ENCODE results near the gene GRIA3.

Gene GRIA3

DNA sequence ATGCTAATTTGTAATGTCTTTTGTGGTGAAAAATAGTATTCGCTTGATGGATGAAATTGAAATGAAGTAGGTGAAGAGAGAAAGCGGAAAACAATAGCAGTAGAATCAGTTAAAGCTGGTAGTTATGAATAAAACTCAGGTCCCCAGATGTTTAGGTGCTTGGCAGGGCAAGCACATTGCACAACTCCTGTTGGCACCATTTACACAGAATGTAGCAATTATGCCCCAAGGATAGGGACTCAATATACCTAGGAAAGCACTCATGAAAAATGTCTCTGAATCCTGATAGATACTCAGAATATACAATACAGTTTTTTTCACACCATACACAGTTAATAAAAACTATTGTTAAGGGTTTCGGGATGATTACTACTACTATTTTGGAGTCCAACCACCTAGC is 26.5 kb upstream of the GRIA3 start:
- no peak overlapping the region for H3K56ac ChIP-seq (ENCODE audit: low read length)
- H2BK120ac ChIP-seq (ENCODE audit: low read depth, low read length) = no peak overlapping the region
- 100% methylated on average over 1 of the region's 3 CpGs for WGBS (ENCODE audit: extremely low coverage, insufficient coverage, low lambda C conversion rate)
- H4K5ac ChIP-seq (ENCODE audit: low read length) = no peak overlapping the region
- no peak overlapping the region for H3K9ac ChIP-seq (ENCODE audit: low read length)
- H2BK15ac ChIP-seq (replicated peaks; ENCODE audit: low read depth) = no peak overlapping the region
- H4K8ac ChIP-seq (ENCODE audit: low read depth, low read length) = no peak overlapping the region
- H3K27me3 ChIP-seq (ENCODE audit: insufficient read depth, low read length, poor library complexity) = no peaks in the 10 kb centered on the region
- H3K36me3 ChIP-seq (ENCODE audit: control insufficient read depth, insufficient read depth, low read length) = no peaks in the 10 kb centered on the region
- no peak overlapping the region for H2BK5ac ChIP-seq (ENCODE audit: low read length)
- no peaks in the 10 kb centered on the region for H3K79me1 ChIP-seq (ENCODE audit: low read length)
- H3K4me1 ChIP-seq (ENCODE audit: control insufficient read depth, low read depth, low read length) = no peaks in the 10 kb centered on the region
- DNase-seq = no peak
- H3K4me2 ChIP-seq (ENCODE audit: low read length) = no peak overlapping the region
- no peaks in the 10 kb centered on the region for H3K79me2 ChIP-seq (ENCODE audit: control insufficient read depth, insufficient read depth, low read length)
- no peak overlapping the region for H3K4ac ChIP-seq (ENCODE audit: low read depth, low read length)
- no peak overlapping the region for H3K27ac ChIP-seq (ENCODE audit: low read depth, low read length)
- H3K23ac ChIP-seq (ENCODE audit: low read length) = no peak overlapping the region
- H3K4me3 ChIP-seq (ENCODE audit: low read length) = no peak overlapping the region
- no peak overlapping the region for H2AK5ac ChIP-seq (ENCODE audit: low read length)
- no peak overlapping the region for H3K18ac ChIP-seq (ENCODE audit: low read length)

DNA sequence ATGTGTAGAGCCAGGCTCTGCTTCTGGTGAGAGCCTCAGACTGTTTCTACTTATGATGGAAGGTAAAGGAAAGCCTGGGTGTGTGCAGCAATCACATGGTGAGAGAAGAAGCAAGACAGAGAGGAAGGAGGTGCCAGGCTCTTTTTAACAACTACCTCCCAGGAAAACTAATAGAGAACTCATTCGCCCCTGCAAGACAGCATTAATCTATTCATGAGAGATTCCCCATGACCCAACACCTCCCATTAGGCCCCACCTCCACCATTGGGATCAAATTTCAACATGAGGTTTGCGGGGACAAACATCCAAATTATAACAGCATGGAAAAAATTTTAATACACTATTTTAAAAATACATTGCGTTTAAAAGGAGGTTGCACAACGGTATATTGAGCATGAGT is 24.7 kb upstream of the GRIA3 start:
- no peak overlapping the region for H2BK120ac ChIP-seq (ENCODE audit: low read depth, low read length)
- no peak for DNase-seq
- no peak overlapping the region for H2BK15ac ChIP-seq (replicated peaks; ENCODE audit: low read depth)
- no peaks in the 10 kb centered on the region for H3K27me3 ChIP-seq (ENCODE audit: insufficient read depth, low read length, poor library complexity)
- no peak overlapping the region for H3K23ac ChIP-seq (ENCODE audit: low read length)
- H3K4me1 ChIP-seq (ENCODE audit: control insufficient read depth, low read depth, low read length) = no peaks in the 10 kb centered on the region
- H3K18ac ChIP-seq (ENCODE audit: low read length) = no peak overlapping the region
- no peaks in the 10 kb centered on the region for H3K79me1 ChIP-seq (ENCODE audit: low read length)
- H2BK5ac ChIP-seq (ENCODE audit: low read length) = no peak overlapping the region
- no peak overlapping the region for H2AK5ac ChIP-seq (ENCODE audit: low read length)
- no peak overlapping the region for H4K8ac ChIP-seq (ENCODE audit: low read depth, low read length)
- H3K9ac ChIP-seq (ENCODE audit: low read length) = no peak overlapping the region
- no peaks in the 10 kb centered on the region for H3K79me2 ChIP-seq (ENCODE audit: control insufficient read depth, insufficient read depth, low read length)
- H3K4ac ChIP-seq (ENCODE audit: low read depth, low read length) = no peak overlapping the region
- H3K56ac ChIP-seq (ENCODE audit: low read length) = no peak overlapping the region
- H3K4me2 ChIP-seq (ENCODE audit: low read length) = no peak overlapping the region
- no peak overlapping the region for H4K5ac ChIP-seq (ENCODE audit: low read length)
- H3K36me3 ChIP-seq (ENCODE audit: control insufficient read depth, insufficient read depth, low read length) = no peaks in the 10 kb centered on the region
- H3K4me3 ChIP-seq (ENCODE audit: low read length) = no peak overlapping the region
- no CpG with 5 or more reads among the region's 4 CpGs for WGBS (ENCODE audit: extremely low coverage, insufficient coverage, low lambda C conversion rate)
- no peak overlapping the region for H3K27ac ChIP-seq (ENCODE audit: low read depth, low read length)

DNA sequence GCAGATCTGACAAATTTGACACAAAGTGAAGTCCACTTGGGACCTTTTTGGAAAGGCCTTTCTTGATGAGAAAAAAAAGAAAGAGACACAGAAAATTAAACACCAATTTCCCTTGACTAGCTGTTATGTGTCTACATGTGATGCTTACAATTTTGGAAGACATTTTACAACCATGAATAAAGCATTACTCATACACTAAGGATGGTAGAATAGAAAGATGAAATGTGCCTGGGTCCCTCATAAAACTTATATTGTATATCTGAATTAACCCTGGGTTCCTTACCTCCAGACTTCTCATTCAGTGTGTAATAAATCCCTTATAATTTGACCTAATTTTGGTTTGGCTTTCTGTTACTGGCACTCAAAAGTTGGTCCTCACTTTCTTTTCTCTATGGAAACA is 16.5 kb upstream of the GRIA3 start:
- H4K8ac ChIP-seq (ENCODE audit: low read depth, low read length) = no peak overlapping the region
- no peak overlapping the region for H3K4ac ChIP-seq (ENCODE audit: low read depth, low read length)
- H3K23ac ChIP-seq (ENCODE audit: low read length) = no peak overlapping the region
- H3K36me3 ChIP-seq (ENCODE audit: control insufficient read depth, insufficient read depth, low read length) = no peaks in the 10 kb centered on the region
- no peak overlapping the region for H4K5ac ChIP-seq (ENCODE audit: low read length)
- no peak overlapping the region for H3K56ac ChIP-seq (ENCODE audit: low read length)
- H3K27me3 ChIP-seq (ENCODE audit: insufficient read depth, low read length, poor library complexity) = no peaks in the 10 kb centered on the region
- H3K79me2 ChIP-seq (ENCODE audit: control insufficient read depth, insufficient read depth, low read length) = no peaks in the 10 kb centered on the region
- no peak overlapping the region for H3K18ac ChIP-seq (ENCODE audit: low read length)
- H3K4me3 ChIP-seq (ENCODE audit: low read length) = no peak overlapping the region
- H2AK5ac ChIP-seq (ENCODE audit: low read length) = no peak overlapping the region
- H3K27ac ChIP-seq (ENCODE audit: low read depth, low read length) = no peak overlapping the region
- no peaks in the 10 kb centered on the region for H3K4me1 ChIP-seq (ENCODE audit: control insufficient read depth, low read depth, low read length)
- H2BK120ac ChIP-seq (ENCODE audit: low read depth, low read length) = no peak overlapping the region
- no peak overlapping the region for H2BK15ac ChIP-seq (replicated peaks; ENCODE audit: low read depth)
- H3K79me1 ChIP-seq (ENCODE audit: low read length) = no peaks in the 10 kb centered on the region
- H2BK5ac ChIP-seq (ENCODE audit: low read length) = no peak overlapping the region
- no peak overlapping the region for H3K9ac ChIP-seq (ENCODE audit: low read length)
- DNase-seq = no peak
- H3K4me2 ChIP-seq (ENCODE audit: low read length) = no peak overlapping the region

DNA sequence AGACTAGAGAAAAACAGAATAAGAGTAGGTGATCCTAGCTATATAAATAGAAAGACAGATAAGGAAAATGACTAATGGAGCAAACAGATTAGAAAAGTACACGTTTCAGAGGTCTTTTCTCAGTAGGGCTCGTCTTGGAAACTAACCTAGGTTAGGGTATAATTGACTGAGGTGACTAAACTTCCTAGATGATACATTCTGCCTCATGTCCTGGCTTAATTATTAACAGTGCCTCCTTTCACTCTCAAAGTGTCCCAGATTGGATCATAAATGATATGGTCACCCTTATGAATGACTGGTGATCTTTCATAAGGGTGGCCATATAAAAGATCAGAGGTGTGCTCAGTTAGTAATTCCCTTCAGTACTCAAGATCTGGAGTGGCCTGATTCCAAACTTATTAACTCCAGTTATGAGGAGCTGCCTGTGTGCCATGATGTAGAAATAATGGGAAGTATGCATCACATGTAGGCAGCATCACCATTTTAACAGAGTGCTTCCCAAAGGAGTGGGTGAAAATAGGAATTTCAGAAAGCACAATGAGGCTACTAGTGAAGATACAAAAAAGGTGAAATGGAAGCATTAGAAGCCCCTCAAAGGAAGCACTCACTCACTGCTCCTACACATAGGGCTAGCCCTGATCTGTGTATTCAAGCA is 14.7 kb upstream of the GRIA3 start:
- Histone ChIP-seq H2BK15ac (replicated peaks; ENCODE audit: low read depth) (no peak overlapping the region), H3K27ac (ENCODE audit: low read depth, low read length) (no peak overlapping the region), H2BK120ac (ENCODE audit: low read depth, low read length) (no peak overlapping the region), H3K79me2 (ENCODE audit: control insufficient read depth, insufficient read depth, low read length) (no peaks in the 10 kb centered on the region), H3K9ac (ENCODE audit: low read length) (no peak overlapping the region), H3K4me3 (ENCODE audit: low read length) (no peak overlapping the region), H3K79me1 (ENCODE audit: low read length) (no peaks in the 10 kb centered on the region), H3K23ac (ENCODE audit: low read length) (no peak overlapping the region), H3K4me1 (ENCODE audit: control insufficient read depth, low read depth, low read length) (no peaks in the 10 kb centered on the region), H3K18ac (ENCODE audit: low read length) (no peak overlapping the region), H3K36me3 (ENCODE audit: control insufficient read depth, insufficient read depth, low read length) (no peaks in the 10 kb centered on the region), H3K4ac (ENCODE audit: low read depth, low read length) (no peak overlapping the region), H4K5ac (ENCODE audit: low read length) (no peak overlapping the region), H3K56ac (ENCODE audit: low read length) (no peak overlapping the region), H2BK5ac (ENCODE audit: low read length) (no peak overlapping the region), H4K8ac (ENCODE audit: low read depth, low read length) (no peak overlapping the region), H3K27me3 (ENCODE audit: insufficient read depth, low read length, poor library complexity) (no peaks in the 10 kb centered on the region), H2AK5ac (ENCODE audit: low read length) (no peak overlapping the region), H3K4me2 (ENCODE audit: low read length) (no peak overlapping the region)
- no peak for DNase-seq
- WGBS (ENCODE audit: extremely low coverage, insufficient coverage, low lambda C conversion rate) = no CpG with 5 or more reads among the region's 2 CpGs

DNA sequence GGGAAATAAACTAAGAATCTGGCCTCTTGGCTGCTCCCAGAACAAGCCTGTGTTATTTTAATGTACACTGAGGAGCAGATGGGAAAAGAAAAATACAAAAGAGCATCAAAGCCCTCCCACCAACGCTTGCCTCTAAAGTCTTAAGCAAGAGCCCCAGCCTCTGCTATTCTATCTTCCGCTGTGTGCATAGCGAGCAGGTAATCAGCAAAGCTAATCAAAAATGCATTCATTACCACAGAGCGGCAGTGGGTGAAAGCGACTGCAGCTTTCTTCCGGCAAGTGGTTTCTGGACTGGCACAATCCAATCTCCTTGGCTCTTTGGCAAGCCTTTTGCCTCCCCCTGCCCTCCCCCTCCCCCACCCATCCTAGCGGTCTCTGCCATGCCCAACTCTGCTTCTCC is 13.5 kb upstream of the GRIA3 start:
- no peak for DNase-seq
- Histone ChIP-seq H3K4ac (ENCODE audit: low read depth, low read length) (no peak overlapping the region), H3K56ac (ENCODE audit: low read length) (no peak overlapping the region), H3K27me3 (ENCODE audit: insufficient read depth, low read length, poor library complexity) (no peaks in the 10 kb centered on the region), H2BK120ac (ENCODE audit: low read depth, low read length) (no peak overlapping the region), H3K9ac (ENCODE audit: low read length) (no peak overlapping the region), H3K18ac (ENCODE audit: low read length) (no peak overlapping the region), H4K8ac (ENCODE audit: low read depth, low read length) (no peak overlapping the region), H4K5ac (ENCODE audit: low read length) (no peak overlapping the region), H3K27ac (ENCODE audit: low read depth, low read length) (no peak overlapping the region), H3K79me2 (ENCODE audit: control insufficient read depth, insufficient read depth, low read length) (no peaks in the 10 kb centered on the region), H2BK15ac (replicated peaks; ENCODE audit: low read depth) (no peak overlapping the region), H3K4me3 (ENCODE audit: low read length) (no peak overlapping the region), H3K4me1 (ENCODE audit: control insufficient read depth, low read depth, low read length) (no peaks in the 10 kb centered on the region), H3K79me1 (ENCODE audit: low read length) (no peaks in the 10 kb centered on the region), H3K36me3 (ENCODE audit: control insufficient read depth, insufficient read depth, low read length) (no peaks in the 10 kb centered on the region), H2AK5ac (ENCODE audit: low read length) (no peak overlapping the region), H3K4me2 (ENCODE audit: low read length) (no peak overlapping the region), H2BK5ac (ENCODE audit: low read length) (no peak overlapping the region), H3K23ac (ENCODE audit: low read length) (no peak overlapping the region)
- WGBS (ENCODE audit: extremely low coverage, insufficient coverage, low lambda C conversion rate) = no CpG with 5 or more reads among the region's 7 CpGs

DNA sequence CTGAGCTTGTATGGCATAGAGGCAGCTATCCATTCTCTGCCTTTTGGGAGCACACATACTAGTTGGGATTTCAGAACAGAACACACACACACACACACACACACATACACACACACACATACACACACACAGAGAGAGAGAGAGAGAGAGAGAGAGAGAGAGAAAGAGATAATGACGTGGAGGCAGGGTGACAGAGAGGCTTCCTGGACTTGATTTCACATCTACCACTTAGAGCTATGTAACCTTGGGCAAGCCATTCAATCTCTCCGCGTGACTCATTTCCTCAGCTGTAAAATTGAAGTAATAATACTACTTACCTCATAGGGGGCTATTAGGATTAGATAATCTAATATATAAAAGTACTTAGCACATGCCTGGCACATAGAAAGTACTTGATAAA is 12.3 kb upstream of the GRIA3 start:
- Histone ChIP-seq H2BK120ac (ENCODE audit: low read depth, low read length) (no peak overlapping the region), H3K4me2 (ENCODE audit: low read length) (no peak overlapping the region), H3K4ac (ENCODE audit: low read depth, low read length) (no peak overlapping the region), H3K4me3 (ENCODE audit: low read length) (no peak overlapping the region), H4K5ac (ENCODE audit: low read length) (no peak overlapping the region), H3K18ac (ENCODE audit: low read length) (no peak overlapping the region), H3K23ac (ENCODE audit: low read length) (no peak overlapping the region), H3K36me3 (ENCODE audit: control insufficient read depth, insufficient read depth, low read length) (no peaks in the 10 kb centered on the region), H3K56ac (ENCODE audit: low read length) (no peak overlapping the region), H3K27me3 (ENCODE audit: insufficient read depth, low read length, poor library complexity) (no peaks in the 10 kb centered on the region), H2BK5ac (ENCODE audit: low read length) (no peak overlapping the region), H3K79me2 (ENCODE audit: control insufficient read depth, insufficient read depth, low read length) (no peaks in the 10 kb centered on the region), H3K27ac (ENCODE audit: low read depth, low read length) (no peak overlapping the region), H3K79me1 (ENCODE audit: low read length) (no peaks in the 10 kb centered on the region), H3K4me1 (ENCODE audit: control insufficient read depth, low read depth, low read length) (no peaks in the 10 kb centered on the region), H4K8ac (ENCODE audit: low read depth, low read length) (no peak overlapping the region), H3K9ac (ENCODE audit: low read length) (no peak overlapping the region), H2AK5ac (ENCODE audit: low read length) (no peak overlapping the region), H2BK15ac (replicated peaks; ENCODE audit: low read depth) (no peak overlapping the region)
- no peak for DNase-seq
- no CpG with 5 or more reads among the region's 3 CpGs for WGBS (ENCODE audit: extremely low coverage, insufficient coverage, low lambda C conversion rate)

Measured in mesendoderm (in vitro differentiated cells).